GM10248 (cell line): Measurements from ENCODE around the gene METTL23.

Source experiments
- CTCF ChIA-PET: fragments of 300-600 bp; sonication (Branson Sonifier 250); formaldehyde crosslinking; extraction: SDS; loops from one replicate; lab custom pipeline; 2021; ENCODE audit warnings: antibody characterized with exemption; lab: Yijun Ruan, JAX
- POLR2A ChIA-PET: fragments of 350-650 bp; sonication (Branson Sonifier 250); formaldehyde crosslinking; extraction: SDS; loops from one replicate; lab custom pipeline; 2020; ENCODE audit warnings: antibody characterized with exemption; lab: Yijun Ruan, JAX
- DNase-seq: peaks from one replicate; pipeline ENCODE4 v3.0.0; 2012; ENCODE audit errors: extremely low spot score
- CTCF ChIP-seq: IDR thresholded peaks from 2 replicates; pipeline ENCODE4 v1.5.1; 2012; ENCODE audit warnings: mild to moderate bottlenecking, low read depth; ENCODE audit errors: extremely low read depth, missing control alignments, control extremely low read depth

METTL23 gene

DNA sequence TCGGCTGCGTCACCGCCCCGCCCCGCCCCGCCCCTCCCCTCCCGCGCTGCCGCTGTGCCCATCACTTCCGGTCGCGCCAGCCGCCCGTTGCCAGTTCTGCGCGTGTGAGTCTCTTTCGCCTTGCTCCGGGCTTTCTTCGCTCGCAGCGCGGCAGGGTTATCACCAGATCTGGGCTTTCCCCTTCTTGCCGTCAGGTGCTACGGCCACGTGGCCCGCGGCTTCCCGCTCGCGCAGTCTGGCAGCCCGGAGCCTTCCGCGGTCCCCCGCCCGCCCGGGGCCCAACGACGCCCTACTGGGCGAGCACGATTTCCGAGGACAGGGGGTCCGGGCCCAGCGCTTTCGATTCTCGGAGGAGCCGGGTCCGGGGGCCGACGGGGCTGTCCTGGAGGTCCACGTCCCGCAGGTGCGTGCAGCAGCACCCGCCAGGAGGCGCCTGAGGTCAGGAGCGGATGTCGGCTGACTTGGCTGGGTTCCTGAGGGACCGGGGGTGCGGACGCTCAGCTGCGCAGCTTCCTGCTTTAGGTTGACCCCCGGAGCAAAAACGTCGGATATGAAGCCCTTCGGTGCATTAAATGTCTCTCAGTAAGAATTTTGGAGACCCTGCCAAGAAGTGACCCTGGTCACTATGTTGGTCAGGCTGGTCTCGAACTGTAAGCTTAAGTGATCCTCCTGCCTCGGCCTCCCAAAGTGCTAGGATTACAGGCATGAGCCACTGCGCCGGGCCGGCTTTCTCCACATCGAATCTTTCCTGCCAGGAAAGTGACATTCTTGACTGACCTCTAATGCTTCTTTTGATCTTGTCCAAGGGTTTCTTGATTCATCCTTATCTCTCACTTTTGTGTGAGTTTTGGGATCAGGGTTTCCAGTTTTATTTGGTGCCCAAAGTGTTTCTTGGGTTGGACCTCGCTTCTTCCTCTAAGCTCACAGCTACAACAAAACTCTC lies at the start of gene METTL23:
Gene METTL23, plus strand, starts transcription at position 64 of the 943 bp plus-strand sequence. CDS start 2,872 bp downstream, outside the sequence.
- CTCF ChIA-PET: interaction anchor here (0.7 to 6.4 kb wide), 8 partner anchors 8 to 362 kb away, joined by 3 to 45 read pairs (median 3); partner anchors contain the start of genes MFSD11 and SRSF2
- peak; percentile 75 for TF ChIP-seq CTCF
- peak; percentile 81 for DNase-seq
- POLR2A ChIA-PET: interaction anchor here (0.6 to 3.2 kb wide), 6 partner anchors 10 to 1456 kb away, joined by 3 to 58 read pairs (median 6); partner anchors contain the start of genes MFSD11 and SRSF2

- CTCF ChIA-PET: interaction anchor here (1.3 to 2.1 kb wide), 2 partner anchors 119 to 154 kb away, joined by 3 to 9 read pairs; no protein-coding TSS in a partner anchor
- no peak for TF ChIP-seq CTCF
- POLR2A ChIA-PET: no interaction called here
- DNase-seq: no peak
Measured at GRCh38 chr17:76677406-76677805, 49.2 kb upstream of the METTL23 start.

- no peak for DNase-seq
- CTCF ChIA-PET: interaction anchor here (2.1 kb wide), 1 partner anchor 155 kb away, joined by 9 read pairs; no protein-coding TSS in a partner anchor
- TF ChIP-seq CTCF: no peak
- POLR2A ChIA-PET: interaction anchor here (0.6 kb wide), 1 partner anchor 432 kb away, joined by 8 read pairs; no protein-coding TSS in a partner anchor
Measured at GRCh38 chr17:76678330-76678729, 48.3 kb upstream of the METTL23 start.

- ChIA-PET POLR2A (no interaction called here), CTCF (interaction anchor here (2.1 kb wide), 1 partner anchor 156 kb away, joined by 9 read pairs; no protein-coding TSS in a partner anchor)
- no peak for DNase-seq
- TF ChIP-seq CTCF: no peak
Measured at GRCh38 chr17:76679239-76679638, 47.4 kb upstream of the METTL23 start.

DNA sequence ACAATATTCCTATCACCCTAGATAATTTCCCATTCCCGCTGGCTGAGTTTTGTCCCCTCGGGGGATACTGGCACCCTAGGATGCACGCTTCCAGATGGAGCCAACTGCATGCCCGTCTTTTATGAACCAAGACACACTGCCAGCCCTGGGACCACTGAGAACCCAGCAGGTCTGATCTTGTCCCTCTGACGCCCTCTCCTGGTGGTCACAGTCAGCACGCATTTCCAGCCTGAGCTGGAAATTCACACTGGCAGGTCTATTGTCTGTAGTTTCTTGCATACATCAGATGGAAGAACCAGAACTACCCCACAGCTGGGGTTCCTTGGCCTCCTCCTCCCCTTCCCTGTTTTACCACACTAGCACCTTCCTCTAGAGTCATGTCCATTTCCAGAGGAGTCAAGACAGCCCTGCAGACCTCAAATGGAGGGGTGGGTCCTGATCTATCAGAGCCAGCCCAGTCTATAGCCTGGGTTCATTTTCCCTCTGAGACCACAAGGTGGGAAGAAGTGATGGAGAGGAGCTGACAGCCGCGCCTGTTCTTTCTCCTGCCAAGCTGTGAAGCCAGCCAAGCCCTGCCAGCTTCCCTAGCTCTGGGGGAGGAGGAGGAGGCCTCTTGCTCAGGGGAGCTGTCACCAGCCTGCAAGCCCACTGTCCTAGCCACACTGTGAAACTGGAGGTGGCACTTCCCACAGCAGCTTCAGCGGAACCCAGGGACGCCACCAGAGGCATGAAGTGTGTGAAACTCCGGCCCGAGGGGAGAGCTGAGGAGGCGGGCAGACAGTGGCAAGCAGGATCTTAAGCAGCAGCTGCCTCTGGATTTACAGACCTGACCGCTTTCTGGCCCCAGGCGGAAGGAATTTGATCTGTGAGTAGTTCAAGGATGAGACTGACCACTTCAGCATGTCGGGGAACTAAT lies 45.2 kb upstream of the METTL23 start:
- CTCF ChIA-PET: interaction anchor here (0.6 to 2.9 kb wide), 30 partner anchors 9 to 368 kb away, joined by 3 to 31 read pairs (median 4); no protein-coding TSS in a partner anchor
- TF ChIP-seq CTCF: peak; percentile 86
- DNase-seq: peak; percentile 80
- POLR2A ChIA-PET: interaction anchor here (1.0 kb wide), 1 partner anchor 10 kb away, joined by 3 read pairs; no protein-coding TSS in a partner anchor
